HL-60 (cell line): Measurements from ENCODE around the gene PUM2.

Experiments used
- DNase-seq, 2 experiments: peaks; one replicate each; pipeline ENCODE4 v3.0.0-alpha.2; 2010 to 2020; ENCODE audit warnings: low read depth in 1 of 2, low spot score in 1 of 2
- H3K27ac ChIP-seq: fragments of 250-450 bp; sonication (Bioruptor Pico); replicated peaks from 2 replicates; pipeline ENCODE4 v1.5.1; 2020; ENCODE audit warnings: mild to moderate bottlenecking, moderate library complexity
- H3K27me3 ChIP-seq: fragments of 250-450 bp; sonication (Bioruptor Pico); 2 replicates; pipeline ENCODE4 v1.5.1; 2021; ENCODE audit warnings: mild to moderate bottlenecking, moderate library complexity; ENCODE audit not compliant: insufficient read depth, poor library complexity, severe bottlenecking
- H3K4me3 ChIP-seq: replicated peaks from 2 replicates; pipeline ENCODE4 v1.5.1; 2011; ENCODE audit warnings: mild to moderate bottlenecking, control low read depth, low read length; ENCODE audit not compliant: insufficient read depth
- CTCF ChIP-seq: IDR thresholded peaks from one replicate; pipeline ENCODE4 v1.5.1; 2011; ENCODE audit warnings: low read length, control low read depth, inconsistent platforms; ENCODE audit not compliant: insufficient read depth
- GABPA ChIP-seq: IDR thresholded peaks from 2 replicates; pipeline ENCODE4 v1.6.1; 2012; ENCODE audit warnings: low read depth
- POLR2AphosphoS5 ChIP-seq: IDR thresholded peaks from 2 replicates; pipeline ENCODE4 v1.6.1; 2012; ENCODE audit warnings: low read depth
- REST ChIP-seq: IDR thresholded peaks from 2 replicates; pipeline ENCODE4 v1.6.1; 2012; ENCODE audit warnings: low read depth; ENCODE audit not compliant: insufficient replicate concordance
- SPI1 ChIP-seq: IDR thresholded peaks from 2 replicates; pipeline ENCODE4 v1.6.1; 2012; ENCODE audit warnings: low read depth, mild to moderate bottlenecking, borderline replicate concordance
- long read RNA-seq: library from polyadenylated mRNA; unstranded; transcript quantifications from one replicate; pipeline ENCODE4 v2.0.0, GENCODE V29; 2020

The PUM2 gene
- long read RNA-seq, full-length matches to known transcripts, result 1 of 32 reads
- long read RNA-seq, partial matches to known transcripts, result 11 of 32 reads
- long read RNA-seq, other reads (novel, unspliced or antisense), result 20 of 32 reads

GRCh38 chr2:20350753-20351554, at the start of gene PUM2:
PUM2 (minus strand) TSS chr2:20350844; CDS start chr2:20327360, 23,484 bp downstream.
- DNase-seq, result peak; percentile 94

GRCh38 chr2:20400306-20400705, 49.7 kb upstream of the PUM2 start:
- no peak overlapping the region for H3K4me3 ChIP-seq
- DNase-seq, result no peak
- no peak for TF ChIP-seq SPI1
- no peak for TF ChIP-seq GABPA
- no peak for TF ChIP-seq REST
- TF ChIP-seq POLR2AphosphoS5, result no peak
- TF ChIP-seq CTCF, result no peak
- no peaks in the 10 kb centered on the region for H3K27me3 ChIP-seq
- H3K27ac ChIP-seq, result no peak overlapping the region

More at GRCh38 chr2:20350753-20351554, at the start of gene PUM2:
- Histone ChIP-seq H3K4me3 (peak within 1 kb of the TSS; percentile 60), H3K27me3 (no peaks in the 10 kb centered on the region), H3K27ac (peak within 1 kb of the TSS; percentile 99)
- TF ChIP-seq SPI1, result peak; percentile 58; the same call in 1 of the 2 replicates
- TF ChIP-seq REST, result peak; percentile 33
- no peak for TF ChIP-seq CTCF
- no peak for TF ChIP-seq GABPA
- TF ChIP-seq POLR2AphosphoS5, result peak; percentile 93

- Histone ChIP-seq H3K4me3 (no peak overlapping the region), H3K27ac (no peak overlapping the region), H3K27me3 (no peaks in the 10 kb centered on the region)
- no peak for DNase-seq
- no peak for TF ChIP-seq REST
- TF ChIP-seq CTCF, result no peak
- no peak for TF ChIP-seq POLR2AphosphoS5
- TF ChIP-seq SPI1, result no peak
- no peak for TF ChIP-seq GABPA
These were observed 48.4 kb upstream of the PUM2 start for GRCh38 chr2:20398956-20399567.
